PC-3 (cell line): ENCODE data around the gene CLEC19A. TPM values are rescaled to one million over a fixed set of nuclear protein-coding genes. Genes with fewer than 3 reads are reported as not detected.

ENCODE experiments used
- ATAC-seq: fragments of 200-7000 bp; cut with Tn5 transposase; 2 replicates; pipeline ENCODE4 v1.9.1; 2020; ENCODE audit warnings: mild to moderate bottlenecking, moderate library complexity
- BruUV-seq: library from RNA; stranded (reverse); fragments of 400-500 nt; replicated peaks from 2 replicates; lab custom pipeline; 2021; lab: Mats Ljungman, UMichigan
- CTCF ChIA-PET: fragments of 300-600 bp; sonication (Branson Sonifier 250); formaldehyde crosslinking; loops from one replicate; lab custom pipeline; 2022; ENCODE audit warnings: antibody characterized with exemption; lab: Charles Lee
- POLR2A ChIA-PET: fragments of 300-600 bp; sonication (Branson Sonifier 250); formaldehyde crosslinking; loops from one replicate; lab custom pipeline; 2022; ENCODE audit warnings: antibody characterized with exemption; ENCODE audit not compliant: unreplicated experiment; lab: Charles Lee
- DNase-seq: peaks from one replicate; pipeline ENCODE4 v3.0.0-alpha.2; 2015
- H2AFZ ChIP-seq: fragments of 300-600 bp; sonication (generic); 2 replicates; pipeline ENCODE4 v1.6.0; 2016; ENCODE audit warnings: antibody characterized with exemption, low read length
- H3F3A ChIP-seq: fragments of 300-600 bp; sonication (generic); one replicate; pipeline ENCODE4 v1.6.0; 2017; ENCODE audit warnings: antibody characterized with exemption, low read length, control low read depth, mild to moderate bottlenecking; ENCODE audit not compliant: unreplicated experiment
- H3K27ac ChIP-seq: fragments of 300-600 bp; sonication (generic); 2 replicates; pipeline ENCODE4 v1.5.1; 2016; ENCODE audit warnings: mild to moderate bottlenecking, low read length
- H3K27me3 ChIP-seq: fragments of 300-600 bp; sonication (generic); 2 replicates; pipeline ENCODE4 v1.6.1; 2016; ENCODE audit warnings: low read length, mixed read lengths
- H3K36me3 ChIP-seq: fragments of 300-600 bp; sonication (generic); 2 replicates; pipeline ENCODE4 v1.6.1; 2016; ENCODE audit warnings: low read depth, mixed run types, low read length, mixed read lengths
- H3K4me1 ChIP-seq: fragments of 300-600 bp; sonication (generic); 2 replicates; pipeline ENCODE4 v1.5.1; 2016; ENCODE audit warnings: low read length; ENCODE audit not compliant: insufficient read depth
- H3K4me2 ChIP-seq: fragments of 300-600 bp; sonication (generic); 2 replicates; pipeline ENCODE4 v1.6.0; 2016; ENCODE audit warnings: low read length
- H3K4me3 ChIP-seq: fragments of 300-600 bp; sonication (generic); 2 replicates; pipeline ENCODE4 v1.5.1; 2016; ENCODE audit warnings: mild to moderate bottlenecking, low read length, mixed read lengths
- H3K79me2 ChIP-seq: fragments of 300-600 bp; sonication (generic); 2 replicates; pipeline ENCODE4 v1.6.1; 2017; ENCODE audit warnings: low read length, mixed read lengths
- H3K9ac ChIP-seq: fragments of 300-600 bp; sonication (generic); 2 replicates; pipeline ENCODE4 v1.6.0; 2016; ENCODE audit warnings: mild to moderate bottlenecking, low read length
- H3K9me2 ChIP-seq: fragments of 300-600 bp; sonication (generic); replicated peaks from 2 replicates; pipeline ENCODE4 v1.6.1; 2016; ENCODE audit warnings: mixed run types, low read length, mixed read lengths
- H3K9me3 ChIP-seq: fragments of 300-600 bp; sonication (generic); 2 replicates; pipeline ENCODE4 v1.6.1; 2016; ENCODE audit warnings: low read length, mixed read lengths
- H4K20me1 ChIP-seq: fragments of 300-600 bp; sonication (generic); 2 replicates; pipeline ENCODE4 v1.6.1; 2016; ENCODE audit warnings: low read length, mixed read lengths
- CTCF ChIP-seq: fragments of 300-600 bp; sonication (generic); conservative IDR thresholded peaks from 2 replicates; pipeline ENCODE4 v1.5.1; 2017; ENCODE audit warnings: antibody characterized with exemption, low read depth, mild to moderate bottlenecking, low read length
- EZH2 ChIP-seq: fragments of 300-600 bp; sonication (generic); IDR thresholded peaks from one replicate; pipeline ENCODE4 v1.6.1; 2017; ENCODE audit warnings: antibody characterized with exemption, mild to moderate bottlenecking, low read length; ENCODE audit not compliant: unreplicated experiment
- EZH2phosphoT487 ChIP-seq: fragments of 300-600 bp; sonication (generic); IDR thresholded peaks from 2 replicates; pipeline ENCODE4 v1.6.1; 2018; ENCODE audit warnings: mild to moderate bottlenecking, antibody characterized with exemption, low read length, borderline replicate concordance
- intact Hi-C: fragments of 100-400 bp; cut with micrococcal nuclease; formaldehyde crosslinking; loops from 2 replicates; pipeline ENCODE4 v1.9.0; 2023
- total RNA-seq: library from RNA; depleted of rRNA; stranded (reverse); fragments of >200 nt; gene quantifications from 2 replicates; pipeline ENCODE4 v1.2.3, GENCODE V29; 2014

The CLEC19A gene
- total RNA-seq, 1 experiment from 2014 or later: not detected

DNA sequence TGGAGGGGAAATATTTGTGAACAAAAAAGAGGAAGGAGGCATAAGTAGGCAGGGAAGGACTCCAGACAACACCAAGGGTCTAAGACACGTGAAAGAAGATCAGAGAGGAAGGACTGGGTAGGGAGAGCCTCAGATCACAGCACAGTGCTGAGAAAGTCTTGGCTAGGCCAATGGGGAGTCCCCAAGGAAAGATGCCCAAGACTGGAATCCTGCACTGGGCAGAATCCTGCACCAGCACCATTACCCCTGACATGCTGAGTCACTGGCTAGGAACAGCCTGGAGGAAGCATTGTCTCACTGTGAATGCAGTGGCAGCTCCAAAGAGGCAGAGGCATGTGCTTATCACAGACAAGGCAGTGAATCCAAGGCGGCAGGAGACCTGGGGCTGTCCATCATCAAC is 19.2 kb downstream of the CLEC19A start:
- TF ChIP-seq EZH2 (no peak), EZH2phosphoT487 (no peak), CTCF (no peak)
- Histone ChIP-seq H3K9me3 (no peaks in the 10 kb centered on the region), H3K4me3 (no peak overlapping the region), H3K36me3 (no peaks in the 10 kb centered on the region), H3K27ac (no peak overlapping the region), H3K4me2 (no peak overlapping the region), H4K20me1 (no peaks in the 10 kb centered on the region), H3K79me2 (no peaks in the 10 kb centered on the region), H3K27me3 (0 out of 2 replicates have a peak, but pooled peaks cover 3% of the 10 kb centered on the region), H2AFZ (no peak overlapping the region), H3K9me2 (no peaks in the 10 kb centered on the region), H3F3A (no peaks in the 10 kb centered on the region), H3K4me1 (no peaks in the 10 kb centered on the region), H3K9ac (no peak overlapping the region)
- no TSS peak for BruUV-seq
- ChIA-PET CTCF (no interaction called here), POLR2A (no interaction called here)
- DNase-seq (peak; percentile 21), ATAC-seq (no peak)
- intact Hi-C loops: no loop called here

DNA sequence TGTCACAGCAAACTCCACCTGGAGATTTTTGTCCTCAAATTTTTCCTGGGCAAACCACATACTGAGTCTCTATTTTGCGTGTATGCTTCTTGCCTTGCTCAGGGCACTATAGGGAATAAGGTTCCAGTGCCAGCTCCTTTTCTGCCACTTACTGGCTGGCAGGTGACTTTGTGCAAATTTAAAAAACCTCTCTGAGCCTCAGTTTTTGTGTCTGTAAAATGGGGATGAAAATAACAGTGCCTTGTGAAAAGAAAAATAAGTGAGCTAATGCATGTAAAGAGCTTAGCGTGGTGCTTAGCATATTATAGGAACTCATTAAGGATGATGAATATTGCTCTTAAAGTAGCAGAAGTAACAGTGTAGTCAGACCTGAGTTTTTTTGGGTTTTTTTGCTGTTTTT is 19.9 kb downstream of the CLEC19A start:
- no peak for ATAC-seq
- intact Hi-C loops: no loop called here
- DNase-seq: no peak
- H3K9me3 ChIP-seq: no peaks in the 10 kb centered on the region
- H2AFZ ChIP-seq: no peak overlapping the region
- TF ChIP-seq EZH2: no peak
- TF ChIP-seq EZH2phosphoT487: no peak
- no peak for TF ChIP-seq CTCF
- H3K4me3 ChIP-seq: no peak overlapping the region
- no peaks in the 10 kb centered on the region for H3K9me2 ChIP-seq
- H3K27ac ChIP-seq: no peak overlapping the region
- H4K20me1 ChIP-seq: no peaks in the 10 kb centered on the region
- no peaks in the 10 kb centered on the region for H3K36me3 ChIP-seq
- no peaks in the 10 kb centered on the region for H3K4me1 ChIP-seq
- CTCF ChIA-PET: no interaction called here
- 0 out of 2 replicates have a peak, but pooled peaks cover 3% of the 10 kb centered on the region for H3K27me3 ChIP-seq
- H3K9ac ChIP-seq: no peak overlapping the region
- BruUV-seq: no TSS peak
- POLR2A ChIA-PET: no interaction called here
- no peaks in the 10 kb centered on the region for H3K79me2 ChIP-seq
- H3F3A ChIP-seq: no peaks in the 10 kb centered on the region
- no peak overlapping the region for H3K4me2 ChIP-seq

- no peaks in the 10 kb centered on the region for H4K20me1 ChIP-seq
- H3K4me2 ChIP-seq: no peak overlapping the region
- ChIA-PET CTCF (no interaction called here), POLR2A (no interaction called here)
- TF ChIP-seq CTCF (no peak), EZH2phosphoT487 (no peak), EZH2 (no peak)
- H3K9me2 ChIP-seq: no peaks in the 10 kb centered on the region
- no peak overlapping the region for H2AFZ ChIP-seq
- H3K27ac ChIP-seq: no peak overlapping the region
- no peaks in the 10 kb centered on the region for H3F3A ChIP-seq
- no peaks in the 10 kb centered on the region for H3K79me2 ChIP-seq
- no peak overlapping the region for H3K4me3 ChIP-seq
- DNase-seq: no peak
- no peaks in the 10 kb centered on the region for H3K27me3 ChIP-seq
- no peaks in the 10 kb centered on the region for H3K9me3 ChIP-seq
- no peaks in the 10 kb centered on the region for H3K36me3 ChIP-seq
- intact Hi-C loops: no loop called here
- H3K4me1 ChIP-seq: no peaks in the 10 kb centered on the region
- ATAC-seq: no peak
- no peak overlapping the region for H3K9ac ChIP-seq
- no TSS peak for BruUV-seq
These were observed 22.2 kb downstream of the CLEC19A start for GRCh38 chr16:19307587-19308241.
